K562 (cell line): Measurements from ENCODE around the gene UNC45A. TPM values are rescaled to one million over a fixed set of nuclear protein-coding genes. Genes with fewer than 3 reads are reported as not detected.
"Not testable (repeated sequence)": the region's sequence is repeated elsewhere in the genome, so short reads cannot be mapped to it uniquely, and the experiment has no call there.

Source experiments
- ATAC-seq: fragments of 200-7000 bp; cut with Tn5 transposase; 3 replicates; pipeline ENCODE4 v1.9.1; 2020; ENCODE audit warnings: moderate library complexity
- BruUV-seq: library from RNA; stranded (reverse); fragments of 400-500 nt; replicated peaks from 2 replicates; lab custom pipeline; 2021; lab: Mats Ljungman, UMichigan
- CTCF ChIA-PET: fragments of 300-600 bp; formaldehyde crosslinking; extraction: SDS; loops from one replicate; lab custom pipeline; 2021; ENCODE audit warnings: low intra/inter-chr PET ratio; lab: Yijun Ruan, JAX
- POLR2A ChIA-PET: fragments of 300-600, 350-650 bp; sonication (Branson Sonifier 250); formaldehyde crosslinking; extraction: SDS; loops from one replicate; lab custom pipeline; 2021; ENCODE audit warnings: antibody characterized with exemption, inconsistent platforms; lab: Yijun Ruan, JAX
- DNase-seq, 4 experiments: peaks; one replicate each; pipeline versions ENCODE4 v3.0.0 to v3.0.0-alpha.2; 2011 to 2018; ENCODE audit warnings: low spot score in 3 of 4, mixed read lengths in 3 of 4; ENCODE audit errors: extremely low read depth in 1 of 4
- FAIRE-seq: peaks from 2 replicates; lab custom pipeline; 2011; peaks lifted over from hg19 to GRCh38; lab: Jason Lieb, UNC
- H2AFZ ChIP-seq: 2 replicates; pipeline ENCODE4 v1.6.0; 2011; ENCODE audit warnings: low read depth, low read length, control low read depth, inconsistent platforms
- H3K27ac ChIP-seq: fragments of 200-600 bp; 3 replicates; pipeline ENCODE4 v1.8.0; 2011; ENCODE audit warnings: low read depth, mild to moderate bottlenecking, control low read depth, inconsistent platforms, low read length, moderate library complexity, mixed read lengths; ENCODE audit errors: extremely low read depth
- H3K27me3 ChIP-seq, 2 experiments: fragments of 300-600 bp in 1 of 2; 2 replicates in 1 of 2; 3 replicates in 1 of 2; pipeline versions ENCODE4 v1.6.0 to v1.8.0; 2011; ENCODE audit warnings: inconsistent platforms in 2 of 2, low read length in 2 of 2, mild to moderate bottlenecking in 1 of 2, mixed read lengths in 1 of 2, moderate library complexity in 1 of 2; ENCODE audit not compliant: control insufficient read depth in 2 of 2, insufficient read depth in 2 of 2
- H3K36me3 ChIP-seq: fragments of 300-600 bp; 3 replicates; pipeline ENCODE4 v1.8.0; 2011; ENCODE audit warnings: mild to moderate bottlenecking, low read length, inconsistent platforms; ENCODE audit not compliant: control insufficient read depth, insufficient read depth
- H3K4me1 ChIP-seq, 2 experiments: fragments of 200-600 bp in 1 of 2; replicated peaks in 1 of 2; 2 replicates in 1 of 2; 3 replicates in 1 of 2; pipeline versions ENCODE4 v1.5.1 to v1.8.0; 2011; ENCODE audit warnings: inconsistent platforms in 2 of 2, low read length in 2 of 2, mild to moderate bottlenecking in 1 of 2, mixed read lengths in 1 of 2, moderate library complexity in 1 of 2; ENCODE audit not compliant: control insufficient read depth in 2 of 2, insufficient read depth in 2 of 2
- H3K4me2 ChIP-seq: 2 replicates; pipeline ENCODE4 v1.6.1; 2011; ENCODE audit warnings: low read length, control low read depth, inconsistent platforms, mixed read lengths; ENCODE audit not compliant: insufficient read depth
- H3K4me3 ChIP-seq: fragments of 200-600 bp; sonication (generic), shearing (Covaris generic); 2 replicates; pipeline ENCODE4 v1.5.1; 2016; ENCODE audit warnings: control low read depth, inconsistent platforms
- H3K79me2 ChIP-seq: fragments of 200-600 bp; 3 replicates; pipeline ENCODE4 v1.8.0; 2011; ENCODE audit warnings: low read length, inconsistent platforms; ENCODE audit not compliant: control insufficient read depth, insufficient read depth
- H3K9ac ChIP-seq, 2 experiments: 2 replicates each; pipeline versions ENCODE4 v1.6.0 to v1.6.1; 2011; ENCODE audit warnings: low read depth in 2 of 2, low read length in 2 of 2, control low read depth in 1 of 2, inconsistent platforms in 1 of 2, mild to moderate bottlenecking in 1 of 2, mixed read lengths in 1 of 2; ENCODE audit not compliant: insufficient read depth in 1 of 2
- H3K9me1 ChIP-seq: one replicate; pipeline ENCODE4 v1.6.0; 2011; ENCODE audit warnings: inconsistent platforms, mild to moderate bottlenecking, low read length, moderate library complexity; ENCODE audit not compliant: control insufficient read depth, insufficient read depth
- H3K9me3 ChIP-seq: replicated peaks from 2 replicates; pipeline ENCODE4 v1.5.1; 2011; ENCODE audit warnings: low read depth, low read length, inconsistent platforms; ENCODE audit not compliant: control insufficient read depth, insufficient read depth
- H4K20me1 ChIP-seq: replicated peaks from 2 replicates; pipeline ENCODE4 v1.6.1; 2011; ENCODE audit warnings: low read length, inconsistent platforms, mixed read lengths; ENCODE audit not compliant: control insufficient read depth, insufficient read depth
- NBN ChIP-seq: fragments of 450-650 bp; IDR thresholded peaks from 2 replicates; pipeline ENCODE4 v1.6.1; 2016; ENCODE audit warnings: low read depth, mild to moderate bottlenecking
- SIN3A ChIP-seq, 2 experiments: fragments of 150-350 bp in 1 of 2; IDR thresholded peaks; 2 replicates each; pipeline ENCODE4 v1.6.1; 2011 to 2016; ENCODE audit warnings: borderline replicate concordance in 2 of 2, low read depth in 2 of 2, low read length in 2 of 2, mild to moderate bottlenecking in 2 of 2, moderate library complexity in 2 of 2; ENCODE audit not compliant: control insufficient read depth in 1 of 2
- SRF ChIP-seq, 2 experiments: fragments of 250-450, 450-650 bp in 1 of 2; sonication (Bioruptor Pico) in 1 of 2; sonication (generic) in 1 of 2; formaldehyde crosslinking; IDR thresholded peaks; 2 replicates each; pipeline versions ENCODE4 v1.5.0 to v1.5.1; 2020 to 2022; ENCODE audit warnings: mild to moderate bottlenecking in 1 of 2, missing genetic modification reagents in 1 of 2
- ZEB2 ChIP-seq: fragments of 450-650 bp; IDR thresholded peaks from 2 replicates; pipeline ENCODE4 v1.6.1; 2016
- WGBS: fragments of 100-300 bp; shearing (Covaris generic); methylation state at CpG from one replicate; pipeline ENCODE4 v1.1.6; 2016; ENCODE audit warnings: low coverage, mixed read lengths; ENCODE audit not compliant: insufficient coverage; ENCODE audit errors: missing lambda C conversion rate; 5-methylcytosine and 5-hydroxymethylcytosine counted together
- in situ Hi-C: fragments of 300-500 bp; cut with MboI; formaldehyde crosslinking; loops from 4 replicates; pipeline ENCODE4 v1.15.0; 2018; ENCODE audit warnings: inconsistent platforms, mixed read lengths
- intact Hi-C: fragments of 100-400 bp; cut with micrococcal nuclease; formaldehyde crosslinking; loops from 2 replicates; pipeline ENCODE4 v1.14.2; 2022
- polyA plus RNA-seq, 8 experiments: library from polyadenylated mRNA; depleted of rRNA in 4 of 8; stranded (reverse) in 5 of 8; unstranded in 3 of 8; fragments of >200 nt; fragmentation: Nextera tagmentation in 2 of 8; fragmentation: Illumina TruSeq in 1 of 8; extraction: Ambion mirVana in 2 of 8; extraction: Trizol in 1 of 8; gene quantifications; 2 replicates each; pipeline versions ENCODE4 v1.2.1 to v1.2.3, GENCODE V29; 2011 to 2014; ENCODE audit warnings: inconsistent platforms in 1 of 8, missing spikeins in 1 of 8
- total RNA-seq, 7 experiments: library from RNA; depleted of rRNA in 6 of 7; stranded (reverse); fragments of >200 nt in 6 of 7; fragmentation: Illumina TruSeq in 2 of 7; extraction: Trizol in 2 of 7; gene quantifications; 2 replicates each; pipeline versions ENCODE4 v1.2.1 to v1.2.3, GENCODE V29; 2011 to 2021; ENCODE audit warnings: low replicate concordance in 1 of 7
- TF ChIP-seq, protein P1 (sequence below): fragments of 250-450 bp; sonication (Bioruptor Pico); IDR thresholded peaks from 2 replicates; pipeline ENCODE4 v1.5.1; 2021; ENCODE audit warnings: mild to moderate bottlenecking

The UNC45A gene
- total and polyA plus RNA-seq, 9 of the 15 experiments (the other 6 are each of a cell fraction or from before 2014, with no cell fraction given), result 22.4 to 79.3 (median 43.7) TPM

DNA sequence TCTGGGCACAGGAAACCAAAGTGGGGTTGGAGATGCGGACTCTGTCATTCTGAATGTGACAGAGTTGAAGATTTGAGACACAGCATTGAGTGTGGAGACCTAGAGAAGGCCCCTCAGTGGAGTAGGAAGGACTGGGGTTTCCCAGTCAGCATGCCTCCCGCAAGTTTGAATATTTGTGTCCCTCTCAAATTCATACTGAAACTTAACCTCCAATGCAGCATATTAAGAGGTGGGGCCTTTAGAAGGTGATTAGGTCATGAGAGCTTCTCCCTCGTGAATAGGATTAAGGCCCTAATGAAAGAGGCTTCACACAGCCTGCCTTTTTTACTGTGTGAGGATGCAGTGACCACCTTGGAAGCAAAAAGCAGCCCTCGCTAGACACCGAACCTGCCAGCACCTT lies 10.7 kb upstream of the UNC45A start:
- no peaks in the 10 kb centered on the region for H3K9me1 ChIP-seq
- H3K27me3 ChIP-seq, result no peaks in the 10 kb centered on the region
- ChIA-PET CTCF (no interaction called here), POLR2A (interaction anchor here (2.8 to 3.7 kb wide), 2 partner anchors 10 to 14 kb away, joined by 12 to 17 read pairs; no protein-coding TSS in a partner anchor)
- peaks cover 15 to 21% of the 10 kb centered on the region in 2 experiments for H3K4me1 ChIP-seq
- intact Hi-C loops (no loop called here), in situ Hi-C loops (no loop called here)
- H3K4me2 ChIP-seq, result no peak overlapping the region
- no peak for DNase-seq
- H3K9ac ChIP-seq, result no peak overlapping the region; a peak in 1 of 4 replicates
- FAIRE-seq, result no peak
- ATAC-seq, result no peak
- WGBS, result 89% methylated on average over 5 of the region's 5 CpGs
- peaks cover 13% of the 10 kb centered on the region for H3K79me2 ChIP-seq
- H3K27ac ChIP-seq, result peak overlapping the region; percentile 15; the same call in 1 of the 3 replicates
- H3K4me3 ChIP-seq, result no peak overlapping the region
- H2AFZ ChIP-seq, result no peak overlapping the region
- H3K9me3 ChIP-seq, result no peaks in the 10 kb centered on the region
- TF ChIP-seq SRF (CRISPR knock-in tag; IDR thresholded peaks at IDR 0.05) (no peak), ZEB2 (no peak), NBN (no peak), SIN3A (IDR thresholded peaks at IDR 0.05; ENCODE audit: borderline replicate concordance in 2 of 2, control insufficient read depth in 1 of 2, low read depth in 2 of 2, low read length in 2 of 2) (no peak)
- TF ChIP-seq, protein P1, sequence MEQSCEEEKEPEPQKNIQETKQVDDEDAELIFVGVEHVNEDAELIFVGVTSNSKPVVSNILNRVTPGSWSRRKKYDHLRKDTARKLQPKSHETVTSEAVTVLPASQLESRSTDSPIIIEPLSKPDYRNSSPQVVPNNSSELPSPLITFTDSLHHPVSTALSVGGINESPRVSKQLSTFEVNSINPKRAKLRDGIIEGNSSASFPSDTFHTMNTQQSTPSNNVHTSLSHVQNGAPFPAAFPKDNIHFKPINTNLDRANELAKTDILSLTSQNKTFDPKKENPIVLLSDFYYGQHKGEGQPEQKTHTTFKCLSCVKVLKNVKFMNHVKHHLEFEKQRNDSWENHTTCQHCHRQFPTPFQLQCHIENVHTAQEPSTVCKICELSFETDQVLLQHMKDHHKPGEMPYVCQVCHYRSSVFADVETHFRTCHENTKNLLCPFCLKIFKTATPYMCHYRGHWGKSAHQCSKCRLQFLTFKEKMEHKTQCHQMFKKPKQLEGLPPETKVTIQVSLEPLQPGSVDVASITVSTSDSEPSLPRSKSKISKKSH (CRISPR knock-in tag), result no peak
- BruUV-seq, result no TSS peak
- H3K36me3 ChIP-seq, result peaks cover 39% of the 10 kb centered on the region
- no peaks in the 10 kb centered on the region for H4K20me1 ChIP-seq

DNA sequence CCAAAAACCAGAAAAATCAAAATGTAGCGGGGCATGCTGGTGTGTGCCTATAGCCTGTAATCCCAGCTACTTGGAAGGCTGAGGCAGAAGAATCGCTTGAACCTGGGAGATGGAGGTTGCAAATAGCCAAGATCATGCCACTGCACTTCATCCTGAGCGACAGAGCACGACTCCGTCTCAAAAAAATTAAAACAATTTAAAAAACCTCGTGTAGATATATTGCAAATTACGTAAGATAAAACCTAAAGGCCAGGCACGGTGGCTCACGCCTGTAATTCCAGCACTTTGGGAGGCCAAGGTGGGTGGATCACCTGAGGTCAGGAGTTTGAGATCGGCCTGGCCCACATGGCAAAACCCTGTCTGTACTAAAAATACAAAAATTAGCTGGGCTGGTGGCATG lies 8.3 kb upstream of the UNC45A start:
- FAIRE-seq, in situ Hi-C loops, H3K27ac ChIP-seq, H3K27me3 ChIP-seq, H4K20me1 ChIP-seq, DNase-seq, H3K4me2 ChIP-seq, H3K9me3 ChIP-seq, H3K4me3 ChIP-seq, H3K9ac ChIP-seq, CTCF ChIA-PET, H3K9me1 ChIP-seq, BruUV-seq, ATAC-seq, intact Hi-C loops, H2AFZ ChIP-seq: not testable (repeated sequence)
- H3K79me2 ChIP-seq, result peaks cover 32% of the 10 kb centered on the region
- 90% methylated on average over 10 of the region's 10 CpGs for WGBS
- H3K36me3 ChIP-seq, result peaks cover 21% of the 10 kb centered on the region
- POLR2A ChIA-PET, result interaction anchor here (1.2 to 1.9 kb wide), 6 partner anchors 9 to 23 kb away, joined by 3 to 12 read pairs (median 6); partner anchors contain the start of gene MAN2A2
- H3K4me1 ChIP-seq, result peaks cover 29 to 33% of the 10 kb centered on the region in 2 experiments
